ENCODE measurements around the gene PRPF40A. TPM values are rescaled to one million over a fixed set of nuclear protein-coding genes. Genes with fewer than 3 reads are reported as not detected.
A peak's percentile ranks its signal among the peaks of the same experiment; 100 is the strongest.

The PRPF40A gene
- total RNA-seq, 2 experiments from 2014 or later = 107 to 109 TPM

GRCh38 chr2:152661076-152661475 lies 56.2 kb downstream of the PRPF40A start:
- no peaks in the 10 kb centered on the region for H3K9me3 Mint-ChIP-seq
- POLR2A ChIA-PET = no interaction called here
- H3K27ac Mint-ChIP-seq = no peak overlapping the region
- H3K4me3 Mint-ChIP-seq = no peak overlapping the region
- H3K36me3 Mint-ChIP-seq (ENCODE audit: low read depth) = peaks cover 62% of the 10 kb centered on the region
- no peak for DNase-seq
- H3K27me3 Mint-ChIP-seq = no peaks in the 10 kb centered on the region
- CTCF ChIA-PET = interaction anchor here (0.9 kb wide), 1 partner anchor 485 kb away, joined by 3 read pairs; no protein-coding TSS in a partner anchor
- peaks cover 5% of the 10 kb centered on the region for H3K4me1 Mint-ChIP-seq

GRCh38 chr2:152658221-152658620 lies 59.0 kb downstream of the PRPF40A start:
- Mint-ChIP-seq H3K4me1 (peaks cover 5% of the 10 kb centered on the region), H3K9me3 (no peaks in the 10 kb centered on the region), H3K36me3 (ENCODE audit: low read depth) (peaks cover 60% of the 10 kb centered on the region), H3K27ac (no peak overlapping the region), H3K4me3 (no peak overlapping the region), H3K27me3 (no peaks in the 10 kb centered on the region)
- DNase-seq = no peak
- CTCF ChIA-PET = no interaction called here
- POLR2A ChIA-PET = no interaction called here

DNA sequence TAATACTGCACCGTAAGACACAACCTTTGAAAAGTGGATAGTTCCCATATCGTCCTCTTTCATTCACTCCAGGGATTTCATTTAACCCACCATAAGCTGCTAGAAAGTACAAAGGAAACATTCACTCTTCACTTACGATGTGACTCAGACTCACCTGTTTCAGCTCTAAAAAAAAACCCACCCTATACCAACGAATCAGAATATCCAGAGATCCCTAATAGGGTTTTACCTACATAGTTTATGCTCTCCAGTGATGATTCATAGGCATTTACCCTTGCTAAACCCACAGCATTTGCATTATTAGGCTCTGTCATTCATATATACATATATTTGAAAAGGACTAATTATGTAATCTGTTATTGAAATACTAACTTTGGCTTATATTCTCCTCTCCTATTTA lies 60.2 kb downstream of the PRPF40A start:
- Mint-ChIP-seq H3K9me3 (no peaks in the 10 kb centered on the region), H3K27me3 (no peaks in the 10 kb centered on the region), H3K4me1 (peaks cover 5% of the 10 kb centered on the region), H3K27ac (no peak overlapping the region), H3K36me3 (ENCODE audit: low read depth) (peaks cover 55% of the 10 kb centered on the region), H3K4me3 (no peak overlapping the region)
- no peak for DNase-seq
- POLR2A ChIA-PET = no interaction called here
- CTCF ChIA-PET = no interaction called here

DNA sequence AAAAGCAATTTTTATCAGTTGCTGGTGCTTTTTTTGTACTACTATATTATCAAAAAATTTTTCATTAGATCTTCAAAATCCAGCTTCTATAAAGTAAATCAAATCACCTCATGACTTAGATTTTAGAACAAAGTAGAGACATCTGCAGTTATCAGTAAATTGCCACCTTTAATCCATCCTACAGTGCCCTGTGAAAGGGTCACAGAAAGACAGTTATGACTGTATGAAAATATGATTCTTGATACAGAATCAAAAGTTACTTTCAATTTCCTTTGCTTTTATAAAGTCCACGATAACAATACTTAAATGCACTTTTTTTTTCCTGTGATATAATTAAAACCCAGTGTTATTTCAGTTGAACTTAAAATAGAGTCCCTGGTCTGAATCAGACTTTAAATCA lies 61.4 kb downstream of the PRPF40A start:
- POLR2A ChIA-PET = no interaction called here
- Mint-ChIP-seq H3K4me3 (no peak overlapping the region), H3K9me3 (no peaks in the 10 kb centered on the region), H3K27me3 (no peaks in the 10 kb centered on the region), H3K27ac (no peak overlapping the region), H3K4me1 (peaks cover 5% of the 10 kb centered on the region), H3K36me3 (ENCODE audit: low read depth) (peaks cover 50% of the 10 kb centered on the region)
- CTCF ChIA-PET = interaction anchor here (0.6 kb wide), 1 partner anchor 10 kb away, joined by 3 read pairs; no protein-coding TSS in a partner anchor
- no peak for DNase-seq

DNA sequence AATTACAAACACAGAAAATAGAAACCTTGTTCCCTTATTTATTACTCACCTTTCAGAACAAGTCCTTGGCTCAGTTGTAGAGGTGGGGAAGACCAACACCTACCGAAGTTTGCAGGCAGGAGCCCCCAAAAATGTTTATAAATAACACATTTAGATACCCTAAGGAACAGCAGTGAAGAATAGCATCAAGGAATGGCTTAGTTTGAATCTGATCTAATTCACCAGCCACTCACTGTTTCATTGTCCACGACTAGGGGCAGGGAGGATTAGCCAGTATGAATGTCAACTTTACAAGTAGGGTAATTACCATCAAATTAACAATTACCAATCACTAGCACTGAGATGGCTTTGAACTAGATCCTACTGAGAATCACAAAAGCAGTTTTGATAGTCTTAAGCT lies 65.4 kb downstream of the PRPF40A start:
- POLR2A ChIA-PET = no interaction called here
- no peak for DNase-seq
- H3K4me3 Mint-ChIP-seq = no peak overlapping the region
- H3K27me3 Mint-ChIP-seq = no peaks in the 10 kb centered on the region
- peaks cover 3% of the 10 kb centered on the region for H3K4me1 Mint-ChIP-seq
- no peaks in the 10 kb centered on the region for H3K9me3 Mint-ChIP-seq
- no peak overlapping the region for H3K27ac Mint-ChIP-seq
- H3K36me3 Mint-ChIP-seq (ENCODE audit: low read depth) = peaks cover 25% of the 10 kb centered on the region
- CTCF ChIA-PET = no interaction called here

DNA sequence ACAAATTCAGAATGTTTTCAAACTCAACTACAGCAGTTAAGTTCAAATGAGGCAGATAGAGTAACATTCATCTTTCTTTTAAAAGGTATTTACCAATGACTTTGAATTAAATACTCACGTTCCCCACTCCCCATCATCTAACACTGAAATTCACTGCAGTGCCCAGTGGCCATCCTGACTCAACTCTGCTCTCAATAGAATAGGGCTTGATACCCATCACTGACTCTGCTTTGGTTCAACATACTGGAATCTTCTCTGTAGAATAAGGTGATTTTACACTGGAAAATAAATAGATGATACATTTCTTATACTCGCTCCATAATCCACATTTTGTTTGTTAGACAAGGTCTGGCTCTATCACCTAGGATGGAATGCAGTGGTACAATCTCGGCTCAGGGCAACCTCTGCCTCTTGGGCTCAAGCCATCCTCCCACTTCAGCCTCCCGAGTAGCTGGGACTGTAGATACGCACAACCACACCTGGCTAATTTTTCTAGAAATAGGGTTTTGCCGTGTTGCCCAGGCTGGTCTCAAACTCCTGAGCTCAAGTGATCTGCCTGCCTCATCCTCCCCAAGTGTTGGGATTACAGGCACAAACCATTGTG lies 66.4 kb downstream of the PRPF40A start:
- Mint-ChIP-seq H3K9me3 (no peaks in the 10 kb centered on the region), H3K4me3 (no peak overlapping the region), H3K36me3 (ENCODE audit: low read depth) (peaks cover 18% of the 10 kb centered on the region), H3K27ac (no peak overlapping the region), H3K27me3 (no peaks in the 10 kb centered on the region), H3K4me1 (no peaks in the 10 kb centered on the region)
- ChIA-PET CTCF (no interaction called here), POLR2A (no interaction called here)
- DNase-seq = no peak

- CTCF ChIA-PET = no interaction called here
- DNase-seq = no peak
Observed at GRCh38 chr2:152649997-152650396, 67.3 kb downstream of the PRPF40A start.

DNA sequence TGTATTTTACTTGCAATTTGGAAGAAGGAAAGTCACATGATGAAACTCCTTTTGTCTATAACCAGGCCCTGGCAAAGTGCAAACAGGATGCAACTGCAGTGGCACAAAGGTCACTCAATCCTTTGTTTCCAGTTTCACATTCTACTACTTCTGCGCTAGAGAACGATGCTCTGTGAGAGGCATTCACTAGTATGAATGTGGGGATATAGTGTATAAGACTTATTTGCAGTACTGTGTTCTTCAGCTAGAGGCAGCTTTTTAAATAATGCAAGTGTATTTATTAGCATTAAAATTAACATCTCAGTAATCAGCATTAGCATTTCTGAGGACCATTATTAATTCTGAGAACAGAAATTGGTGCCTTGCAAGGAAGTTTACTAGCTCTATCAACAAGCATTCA lies 68.9 kb downstream of the PRPF40A start:
- no peak for DNase-seq
- no peak overlapping the region for H3K4me3 Mint-ChIP-seq
- no peaks in the 10 kb centered on the region for H3K27me3 Mint-ChIP-seq
- no peaks in the 10 kb centered on the region for H3K4me1 Mint-ChIP-seq
- H3K36me3 Mint-ChIP-seq (ENCODE audit: low read depth) = peaks cover 7% of the 10 kb centered on the region
- no peak overlapping the region for H3K27ac Mint-ChIP-seq
- H3K9me3 Mint-ChIP-seq = no peaks in the 10 kb centered on the region
- ChIA-PET CTCF (interaction anchor here (1.0 kb wide), 1 partner anchor 21 kb away, joined by 3 read pairs; no protein-coding TSS in a partner anchor), POLR2A (no interaction called here)

More at GRCh38 chr2:152649997-152650396, 67.3 kb downstream of the PRPF40A start:
- POLR2A ChIA-PET = no interaction called here
- Mint-ChIP-seq H3K27ac (no peak overlapping the region), H3K4me3 (no peak overlapping the region), H3K4me1 (no peaks in the 10 kb centered on the region), H3K27me3 (no peaks in the 10 kb centered on the region), H3K9me3 (no peaks in the 10 kb centered on the region), H3K36me3 (ENCODE audit: low read depth) (peaks cover 15% of the 10 kb centered on the region)

GRCh38 chr2:152647552-152647951 lies 69.7 kb downstream of the PRPF40A start:
- H3K27me3 Mint-ChIP-seq = no peaks in the 10 kb centered on the region
- H3K4me1 Mint-ChIP-seq = no peaks in the 10 kb centered on the region
- DNase-seq = no peak
- ChIA-PET CTCF (interaction anchor here (0.5 to 1.6 kb wide), 3 partner anchors 12 to 1489 kb away, joined by 3 to 6 read pairs (median 3); no protein-coding TSS in a partner anchor), POLR2A (no interaction called here)
- no peaks in the 10 kb centered on the region for H3K9me3 Mint-ChIP-seq
- H3K4me3 Mint-ChIP-seq = no peak overlapping the region
- H3K36me3 Mint-ChIP-seq (ENCODE audit: low read depth) = peaks cover 7% of the 10 kb centered on the region
- peak overlapping the region; percentile 61 for H3K27ac Mint-ChIP-seq

DNA sequence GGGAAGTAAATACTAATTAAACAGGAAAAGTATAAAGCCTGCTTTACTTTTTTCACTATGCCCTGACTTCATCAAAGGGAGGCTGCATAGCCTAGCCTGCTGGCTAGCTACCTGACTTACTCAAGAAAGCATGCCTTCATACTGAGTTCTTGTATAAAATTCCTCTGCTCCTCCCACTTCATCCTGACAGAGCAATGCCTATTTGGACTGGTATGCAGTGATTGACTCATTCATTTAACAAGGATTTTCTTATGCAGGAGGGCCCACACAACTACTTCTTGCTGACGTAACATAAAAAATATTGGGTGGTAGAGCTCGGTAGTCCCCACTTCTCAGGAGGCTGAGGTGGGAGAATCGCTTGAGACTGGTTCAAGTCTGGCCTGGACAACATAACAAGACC lies 70.5 kb downstream of the PRPF40A start:
- no peak for DNase-seq
- H3K36me3 Mint-ChIP-seq (ENCODE audit: low read depth) = peaks cover 3% of the 10 kb centered on the region
- ChIA-PET POLR2A (no interaction called here), CTCF (interaction anchor here (1.6 kb wide), 1 partner anchor 11 kb away, joined by 6 read pairs; no protein-coding TSS in a partner anchor)
- no peaks in the 10 kb centered on the region for H3K27me3 Mint-ChIP-seq
- no peaks in the 10 kb centered on the region for H3K9me3 Mint-ChIP-seq
- H3K4me1 Mint-ChIP-seq = no peaks in the 10 kb centered on the region
- no peak overlapping the region for H3K4me3 Mint-ChIP-seq
- H3K27ac Mint-ChIP-seq = no peak overlapping the region

DNA sequence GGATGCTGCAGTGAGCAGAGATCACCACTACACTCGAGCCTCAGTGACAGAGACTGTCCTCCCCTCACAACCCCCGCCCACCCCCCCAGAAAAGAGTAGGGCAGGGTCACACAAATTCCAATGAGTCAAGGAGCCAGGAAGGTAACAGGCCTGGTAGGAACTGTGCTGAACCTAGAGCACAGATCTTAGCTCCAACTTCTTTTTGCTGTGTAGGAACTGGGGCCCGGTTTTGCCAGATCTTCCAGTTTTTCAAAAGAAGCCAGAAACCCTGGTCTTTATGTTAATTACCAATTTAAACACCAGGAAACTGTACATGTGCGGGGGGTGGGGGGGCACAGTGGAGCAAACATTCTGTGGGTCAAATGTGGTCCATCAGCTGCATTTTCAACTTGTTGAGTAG lies 71.0 kb downstream of the PRPF40A start:
- no peaks in the 10 kb centered on the region for H3K9me3 Mint-ChIP-seq
- no peak overlapping the region for H3K27ac Mint-ChIP-seq
- H3K4me3 Mint-ChIP-seq = no peak overlapping the region
- peaks cover 2% of the 10 kb centered on the region for H3K36me3 Mint-ChIP-seq (ENCODE audit: low read depth)
- no peaks in the 10 kb centered on the region for H3K27me3 Mint-ChIP-seq
- DNase-seq = no peak
- H3K4me1 Mint-ChIP-seq = no peaks in the 10 kb centered on the region
- POLR2A ChIA-PET = no interaction called here
- CTCF ChIA-PET = interaction anchor here (0.6 to 1.6 kb wide), 2 partner anchors 11 to 23 kb away, joined by 4 to 6 read pairs; no protein-coding TSS in a partner anchor

- peaks cover 2% of the 10 kb centered on the region for H3K36me3 Mint-ChIP-seq (ENCODE audit: low read depth)
- no peaks in the 10 kb centered on the region for H3K4me1 Mint-ChIP-seq
- no peaks in the 10 kb centered on the region for H3K27me3 Mint-ChIP-seq
- no peaks in the 10 kb centered on the region for H3K9me3 Mint-ChIP-seq
- H3K4me3 Mint-ChIP-seq = no peak overlapping the region
- ChIA-PET CTCF (interaction anchor here (2.0 kb wide), 1 partner anchor 8 kb away, joined by 7 read pairs; no protein-coding TSS in a partner anchor), POLR2A (no interaction called here)
- DNase-seq = no peak
- H3K27ac Mint-ChIP-seq = no peak overlapping the region
Observed at GRCh38 chr2:152644189-152644873, 72.9 kb downstream of the PRPF40A start.

DNA sequence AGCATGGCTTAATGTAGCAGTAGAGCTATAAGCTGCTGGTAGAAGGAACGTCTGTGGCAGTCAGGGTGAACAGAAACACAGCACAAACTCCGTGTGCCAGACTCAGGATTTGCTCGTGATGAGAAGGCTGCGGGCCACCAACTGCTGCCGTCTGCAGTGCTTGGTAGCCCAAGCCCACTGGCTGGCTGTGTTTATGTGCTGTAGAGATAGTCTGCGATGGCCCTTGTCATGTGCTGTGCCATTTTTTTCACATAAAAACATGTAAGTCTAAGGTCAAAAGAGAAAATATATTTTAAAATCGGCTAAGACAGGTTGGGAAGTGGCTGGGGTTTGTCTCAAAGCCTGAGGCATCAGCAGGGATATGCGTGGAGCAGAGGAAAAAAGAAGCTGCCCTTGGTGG lies 78.7 kb downstream of the PRPF40A start:
- no peak for DNase-seq
- no peaks in the 10 kb centered on the region for H3K4me1 Mint-ChIP-seq
- H3K36me3 Mint-ChIP-seq (ENCODE audit: low read depth) = no peaks in the 10 kb centered on the region
- ChIA-PET POLR2A (no interaction called here), CTCF (interaction anchor here (1.2 kb wide), 1 partner anchor 463 kb away, joined by 4 read pairs; the partner anchor contains the start of gene STAM2)
- no peaks in the 10 kb centered on the region for H3K9me3 Mint-ChIP-seq
- no peak overlapping the region for H3K27ac Mint-ChIP-seq
- H3K27me3 Mint-ChIP-seq = peaks cover 3% of the 10 kb centered on the region
- no peak overlapping the region for H3K4me3 Mint-ChIP-seq
